Stimulated activated CD4-positive, alpha-beta T cell treated with anti-CD3 and anti-CD28 coated beads, Interleukin-1b, Interleukin-23, amount 100 ng/mL, for 24 hours (primary cell): ENCODE data around the gene AKR1D1.
"Not testable (repeated sequence)": the region's sequence is repeated elsewhere in the genome, so short reads cannot be mapped to it uniquely, and the experiment has no call there.

Source experiments
- DNase-seq, 4 experiments: peaks; one replicate each; pipeline ENCODE4 v3.0.0-alpha.2; 2020; ENCODE audit warnings: low read depth in 4 of 4, low spot score in 1 of 4

Gene AKR1D1

GRCh38 chr7:138076196-138076595, at the start of gene AKR1D1:
TSS of gene AKR1D1 (plus strand) at chr7:138076459. CDS start at chr7:138076519, 60 bp downstream.
- no peak for DNase-seq

GRCh38 chr7:138027100-138027499, 49.2 kb upstream of the AKR1D1 start:
- DNase-seq: no peak

GRCh38 chr7:138029126-138029525, 47.1 kb upstream of the AKR1D1 start:
- DNase-seq: no peak

- DNase-seq: no peak
Measured at GRCh38 chr7:138029941-138030340, 46.3 kb upstream of the AKR1D1 start.

- no peak for DNase-seq
Measured at GRCh38 chr7:138030679-138031351, 45.4 kb upstream of the AKR1D1 start.

GRCh38 chr7:138032186-138032585, 44.1 kb upstream of the AKR1D1 start:
- DNase-seq: no peak

- DNase-seq: no peak
Measured at GRCh38 chr7:138032770-138033169, 43.5 kb upstream of the AKR1D1 start.

GRCh38 chr7:138033241-138033640, 43.0 kb upstream of the AKR1D1 start:
- DNase-seq: no peak

GRCh38 chr7:138036135-138036534, 40.1 kb upstream of the AKR1D1 start:
- no peak for DNase-seq

- DNase-seq: not testable (repeated sequence)
Measured at GRCh38 chr7:138040063-138040462, 36.2 kb upstream of the AKR1D1 start.

- DNase-seq: no peak
Measured at GRCh38 chr7:138044897-138045296, 31.4 kb upstream of the AKR1D1 start.

- DNase-seq: no peak
Measured at GRCh38 chr7:138047907-138048306, 28.4 kb upstream of the AKR1D1 start.

- no peak for DNase-seq
Measured at GRCh38 chr7:138049505-138050116, 26.6 kb upstream of the AKR1D1 start.

GRCh38 chr7:138051712-138052247, 24.5 kb upstream of the AKR1D1 start:
- not testable (repeated sequence) for DNase-seq

GRCh38 chr7:138052696-138053095, 23.6 kb upstream of the AKR1D1 start:
- no peak for DNase-seq

- not testable (repeated sequence) for DNase-seq
Measured at GRCh38 chr7:138055698-138056097, 20.6 kb upstream of the AKR1D1 start.

- DNase-seq: no peak
Measured at GRCh38 chr7:138063400-138063799, 12.9 kb upstream of the AKR1D1 start.

GRCh38 chr7:138064856-138065357, 11.4 kb upstream of the AKR1D1 start:
- no peak for DNase-seq

GRCh38 chr7:138065827-138066226, 10.4 kb upstream of the AKR1D1 start:
- DNase-seq: no peak

- DNase-seq: no peak
Measured at GRCh38 chr7:138066954-138067394, 9.3 kb upstream of the AKR1D1 start.

GRCh38 chr7:138067774-138068173, 8.5 kb upstream of the AKR1D1 start:
- no peak for DNase-seq

- no peak for DNase-seq
Measured at GRCh38 chr7:138070908-138071307, 5.4 kb upstream of the AKR1D1 start.
